Stimulated activated naive B cell treated with anti-CD40 and anti-IgM and Interleukin-4, amounts not matched to agents 10 μg/mL and 1 μg/mL and 100 μg/mL, for 72 hours (primary cell): ENCODE results near the gene NEU1.
A peak's percentile ranks its signal among the peaks of the same experiment; 100 is the strongest.
"Not testable (repeated sequence)": the region's sequence is repeated elsewhere in the genome, so short reads cannot be mapped to it uniquely, and the experiment has no call there.

ENCODE experiments used
- ATAC-seq, 2 donors: fragments of 150-1000 bp; cut with Tn5 transposase; replicated peaks; 2 replicates each; pipeline ENCODE4 v1.10.0; 2021; ENCODE audit warnings: moderate library complexity in 1 of 2
- DNase-seq: peaks from one replicate; pipeline ENCODE4 v3.0.0; 2021
- H3K27ac Mint-ChIP-seq: one replicate; pipeline ENCODE4 v1.8.0; 2022; ENCODE audit warnings: mild to moderate bottlenecking, mixed read lengths
- H3K27me3 Mint-ChIP-seq, 2 donors: one replicate each; pipeline ENCODE4 v1.8.0; 2022; ENCODE audit warnings: mixed read lengths in 2 of 2
- H3K36me3 Mint-ChIP-seq, 2 donors: one replicate each; pipeline ENCODE4 v1.8.0; 2022; ENCODE audit warnings: mixed read lengths in 2 of 2, mild to moderate bottlenecking in 1 of 2
- H3K4me1 Mint-ChIP-seq, 2 donors: one replicate each; pipeline ENCODE4 v1.8.0; 2022; ENCODE audit warnings: mixed read lengths in 2 of 2, mild to moderate bottlenecking in 1 of 2
- H3K4me3 Mint-ChIP-seq, 2 donors: one replicate each; pipeline ENCODE4 v1.8.0; 2022; ENCODE audit warnings: mild to moderate bottlenecking in 2 of 2, mixed read lengths in 2 of 2, moderate library complexity in 1 of 2
- H3K9me3 Mint-ChIP-seq, 2 donors: one replicate each; pipeline ENCODE4 v1.8.0; 2022; ENCODE audit warnings: mixed read lengths in 2 of 2, mild to moderate bottlenecking in 1 of 2

The NEU1 gene

GRCh38 chr6:31862344-31863235, at the start of gene NEU1:
TSS of gene NEU1 (minus strand) at chr6:31862821. CDS start at chr6:31862776, 45 bp downstream.
- H3K36me3 Mint-ChIP-seq: peaks cover 20 to 34% of the 10 kb centered on the region in 2 donors
- H3K27me3 Mint-ChIP-seq: no peaks in the 10 kb centered on the region
- H3K4me1 Mint-ChIP-seq: peaks cover 20 to 42% of the 10 kb centered on the region in 2 donors
- no peaks in the 10 kb centered on the region for H3K9me3 Mint-ChIP-seq
- peak within 1 kb of the TSS; percentile 97 for H3K27ac Mint-ChIP-seq
- ATAC-seq (peak; percentile 94 to 96), DNase-seq (peak; percentile 100)
- peak within 1 kb of the TSS; percentile 94 to 96 for H3K4me3 Mint-ChIP-seq

- no peak overlapping the region for H3K4me3 Mint-ChIP-seq
- H3K9me3 Mint-ChIP-seq: no peaks in the 10 kb centered on the region
- peaks cover 0 to 7% of the 10 kb centered on the region in 2 donors for H3K4me1 Mint-ChIP-seq
- peaks cover 4 to 12% of the 10 kb centered on the region in 2 donors for H3K27me3 Mint-ChIP-seq
- no peak for ATAC-seq
- DNase-seq: no peak
- H3K36me3 Mint-ChIP-seq: no peaks in the 10 kb centered on the region
- H3K27ac Mint-ChIP-seq: no peak overlapping the region
Measured at GRCh38 chr6:31911826-31912585, 49.4 kb upstream of the NEU1 start.

GRCh38 chr6:31909298-31909697, 46.7 kb upstream of the NEU1 start:
- not testable (repeated sequence) for H3K27me3 Mint-ChIP-seq, H3K27ac Mint-ChIP-seq, ATAC-seq, H3K4me1 Mint-ChIP-seq, DNase-seq, H3K9me3 Mint-ChIP-seq, H3K36me3 Mint-ChIP-seq, H3K4me3 Mint-ChIP-seq

DNA sequence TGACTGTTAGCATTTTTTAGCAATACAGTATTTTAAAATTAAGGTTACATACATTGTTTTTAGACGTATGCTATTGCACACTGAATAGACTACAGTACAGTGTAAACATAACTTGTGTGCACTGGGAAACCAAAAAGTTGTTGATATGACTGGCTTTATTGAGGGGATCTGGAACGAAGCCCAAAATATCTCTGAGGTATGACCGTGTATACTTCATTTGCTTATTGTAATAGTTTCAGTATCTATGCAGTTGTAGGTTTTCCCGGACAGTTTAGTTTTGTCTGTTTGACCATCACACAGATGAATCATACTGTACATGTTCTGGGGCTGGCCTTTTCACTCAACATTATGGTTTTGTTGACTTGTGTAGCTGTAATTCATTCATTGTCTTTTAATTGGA, 46.2 kb upstream of the NEU1 start:
- peaks cover 4 to 5% of the 10 kb centered on the region in 2 donors for H3K27me3 Mint-ChIP-seq
- no peaks in the 10 kb centered on the region for H3K4me1 Mint-ChIP-seq
- no peak overlapping the region for H3K27ac Mint-ChIP-seq
- H3K4me3 Mint-ChIP-seq: no peak overlapping the region
- ATAC-seq: peak; percentile 69 to 86
- H3K36me3 Mint-ChIP-seq: no peaks in the 10 kb centered on the region
- H3K9me3 Mint-ChIP-seq: no peaks in the 10 kb centered on the region
- DNase-seq: no peak

- H3K36me3 Mint-ChIP-seq, H3K27me3 Mint-ChIP-seq, H3K4me1 Mint-ChIP-seq, DNase-seq, H3K4me3 Mint-ChIP-seq, H3K9me3 Mint-ChIP-seq, H3K27ac Mint-ChIP-seq, ATAC-seq: not testable (repeated sequence)
Measured at GRCh38 chr6:31908255-31908654, 45.6 kb upstream of the NEU1 start.

- H3K9me3 Mint-ChIP-seq: no peaks in the 10 kb centered on the region
- peaks cover 2% of the 10 kb centered on the region in 2 donors for H3K27me3 Mint-ChIP-seq
- H3K4me1 Mint-ChIP-seq: peaks cover 6 to 8% of the 10 kb centered on the region in 2 donors
- ATAC-seq (no peak), DNase-seq (no peak)
- H3K36me3 Mint-ChIP-seq: no peaks in the 10 kb centered on the region
- H3K27ac Mint-ChIP-seq: no peak overlapping the region
- H3K4me3 Mint-ChIP-seq: no peak overlapping the region
Measured at GRCh38 chr6:31907158-31907813, 44.7 kb upstream of the NEU1 start.

GRCh38 chr6:31906727-31907126, 44.1 kb upstream of the NEU1 start:
- not testable (repeated sequence) for H3K4me3 Mint-ChIP-seq, H3K27me3 Mint-ChIP-seq, H3K9me3 Mint-ChIP-seq, H3K4me1 Mint-ChIP-seq, H3K36me3 Mint-ChIP-seq, ATAC-seq, H3K27ac Mint-ChIP-seq, DNase-seq

GRCh38 chr6:31906122-31906521, 43.5 kb upstream of the NEU1 start:
- ATAC-seq (no peak), DNase-seq (no peak)
- H3K9me3 Mint-ChIP-seq: no peaks in the 10 kb centered on the region
- H3K27me3 Mint-ChIP-seq: no peaks in the 10 kb centered on the region
- H3K4me1 Mint-ChIP-seq: peaks cover 7 to 12% of the 10 kb centered on the region in 2 donors
- H3K4me3 Mint-ChIP-seq: no peak overlapping the region
- H3K27ac Mint-ChIP-seq: no peak overlapping the region
- H3K36me3 Mint-ChIP-seq: peaks cover 0 to 2% of the 10 kb centered on the region in 2 donors

- Mint-ChIP-seq H3K27me3 (no peaks in the 10 kb centered on the region), H3K4me3 (no peak overlapping the region), H3K4me1 (peaks cover 7 to 14% of the 10 kb centered on the region in 2 donors), H3K27ac (no peak overlapping the region), H3K9me3 (no peaks in the 10 kb centered on the region), H3K36me3 (peaks cover 0 to 2% of the 10 kb centered on the region in 2 donors)
- ATAC-seq (no peak), DNase-seq (no peak)
Measured at GRCh38 chr6:31905041-31905440, 42.4 kb upstream of the NEU1 start.

DNA sequence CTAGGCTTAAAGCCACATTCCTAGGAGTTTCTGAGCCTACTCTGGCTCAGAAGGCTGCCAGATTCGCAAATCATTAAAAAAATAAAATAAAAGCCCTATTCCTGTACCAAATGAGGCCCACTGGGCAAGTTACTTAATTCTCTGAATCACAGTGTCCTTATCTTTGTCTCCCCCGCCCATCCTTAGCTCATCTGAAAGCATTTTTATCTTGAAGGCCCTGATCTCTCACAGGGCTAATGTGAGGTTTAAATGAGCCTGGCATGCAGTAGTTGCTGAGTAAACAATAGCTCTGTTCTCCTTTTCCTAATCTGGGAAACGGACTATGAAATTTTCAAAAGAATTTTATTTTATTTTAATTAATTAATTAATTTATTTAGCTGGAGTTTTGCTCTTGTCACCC, 41.3 kb upstream of the NEU1 start:
- Mint-ChIP-seq H3K36me3 (peaks cover 4% of the 10 kb centered on the region in 2 donors), H3K9me3 (no peaks in the 10 kb centered on the region), H3K27ac (no peak overlapping the region), H3K4me1 (peaks cover 17 to 25% of the 10 kb centered on the region in 2 donors), H3K27me3 (no peaks in the 10 kb centered on the region), H3K4me3 (no peak overlapping the region)
- ATAC-seq (no peak), DNase-seq (no peak)

- peak; percentile 65 to 74 for ATAC-seq
- DNase-seq: peak; percentile 86
- no peaks in the 10 kb centered on the region for H3K27me3 Mint-ChIP-seq
- no peaks in the 10 kb centered on the region for H3K9me3 Mint-ChIP-seq
- H3K4me3 Mint-ChIP-seq: peak within 1 kb of the TSS; percentile 86 to 91
- peaks cover 21 to 35% of the 10 kb centered on the region in 2 donors for H3K4me1 Mint-ChIP-seq
- peak within 1 kb of the TSS; percentile 91 for H3K27ac Mint-ChIP-seq
- H3K36me3 Mint-ChIP-seq: peaks cover 4 to 7% of the 10 kb centered on the region in 2 donors
Measured at GRCh38 chr6:31901953-31902643, 39.5 kb upstream of the NEU1 start, which contains the start of gene ZBTB12. TSS of gene ZBTB12 (minus strand) at chr6:31902086. CDS start at chr6:31901305, 781 bp downstream.

- Mint-ChIP-seq H3K27me3 (no peaks in the 10 kb centered on the region), H3K36me3 (peaks cover 4 to 7% of the 10 kb centered on the region in 2 donors), H3K9me3 (no peaks in the 10 kb centered on the region), H3K27ac (peak overlapping the region; percentile 91), H3K4me3 (peak overlapping the region; percentile 86 to 91), H3K4me1 (peaks cover 23 to 38% of the 10 kb centered on the region in 2 donors)
- DNase-seq (peak; percentile 59), ATAC-seq (peak; percentile 30 to 44)
Measured at GRCh38 chr6:31901415-31901952, 38.9 kb upstream of the NEU1 start.

GRCh38 chr6:31900917-31901414, 38.3 kb upstream of the NEU1 start:
- H3K27ac Mint-ChIP-seq: peak overlapping the region; percentile 91
- no peaks in the 10 kb centered on the region for H3K9me3 Mint-ChIP-seq
- H3K27me3 Mint-ChIP-seq: no peaks in the 10 kb centered on the region
- H3K36me3 Mint-ChIP-seq: peaks cover 4 to 7% of the 10 kb centered on the region in 2 donors
- peak overlapping the region; percentile 86 to 91 for H3K4me3 Mint-ChIP-seq
- DNase-seq: no peak
- peaks cover 26 to 43% of the 10 kb centered on the region in 2 donors for H3K4me1 Mint-ChIP-seq
- no peak for ATAC-seq
